HepG2 (cell line): ENCODE measurements around the gene NAMPT. TPM values are rescaled to one million over a fixed set of nuclear protein-coding genes. Genes with fewer than 3 reads are reported as not detected.

ENCODE experiments used
- AHR ChIP-seq: IDR thresholded peaks from 2 replicates; pipeline ENCODE4 v1.6.1; 2018; ENCODE audit warnings: missing genetic modification reagents, missing compliant biosample characterization
- FOXK2 ChIP-seq: fragments of 450-650 bp; IDR thresholded peaks from 2 replicates; pipeline ENCODE4 v1.6.1; 2016
- ISX ChIP-seq: sonication (generic); formaldehyde crosslinking; conservative IDR thresholded peaks from 2 replicates; pipeline ENCODE4 v1.5.0; 2020; ENCODE audit warnings: missing genetic modification reagents
- NCOA2 ChIP-seq: sonication (generic); formaldehyde crosslinking; IDR thresholded peaks from 2 replicates; pipeline ENCODE4 v1.8.0; 2022; ENCODE audit warnings: inconsistent platforms
- ONECUT2 ChIP-seq: sonication (generic); formaldehyde crosslinking; IDR thresholded peaks from 2 replicates; pipeline ENCODE4 v1.4.0; 2020; ENCODE audit warnings: missing genetic modification reagents
- PHB2 ChIP-seq: fragments of 450-650 bp; IDR thresholded peaks from 2 replicates; pipeline ENCODE4 v1.6.1; 2018; ENCODE audit not compliant: partially characterized antibody
- PHF8 ChIP-seq: sonication (generic); formaldehyde crosslinking; IDR thresholded peaks from 2 replicates; pipeline ENCODE4 v1.5.0; 2020; ENCODE audit warnings: missing genetic modification reagents
- POLR2G ChIP-seq: fragments of 200-400 bp; formaldehyde crosslinking; IDR thresholded peaks from 2 replicates; pipeline ENCODE4 v1.6.1; 2018; ENCODE audit warnings: mild to moderate bottlenecking, low read depth, low read length, moderate library complexity
- SPEN ChIP-seq: sonication (generic); formaldehyde crosslinking; IDR thresholded peaks from 2 replicates; pipeline ENCODE4 v1.5.1; 2020; ENCODE audit warnings: low read depth, mild to moderate bottlenecking, missing genetic modification reagents
- TP53 ChIP-seq: sonication (generic); formaldehyde crosslinking; conservative IDR thresholded peaks from 2 replicates; pipeline ENCODE4 v1.4.0; 2020; ENCODE audit warnings: missing genetic modification reagents
- ZFP91 ChIP-seq: sonication (generic); formaldehyde crosslinking; IDR thresholded peaks from 2 replicates; pipeline ENCODE4 v1.9.0; 2022; ENCODE audit warnings: missing genetic modification reagents, mild to moderate bottlenecking, borderline replicate concordance
- ZNF207 ChIP-seq: fragments of 450-650 bp; IDR thresholded peaks from 2 replicates; pipeline ENCODE4 v1.6.1; 2016; ENCODE audit warnings: antibody characterized with exemption, borderline replicate concordance
- ZNF253 ChIP-seq: sonication (generic); formaldehyde crosslinking; IDR thresholded peaks from 2 replicates; pipeline ENCODE4 v1.8.0; 2022; ENCODE audit warnings: mild to moderate bottlenecking, missing genetic modification reagents, borderline replicate concordance
- ZNF512B ChIP-seq: sonication (generic); formaldehyde crosslinking; IDR thresholded peaks from 2 replicates; pipeline ENCODE4 v1.5.1; 2020; ENCODE audit warnings: missing genetic modification reagents, mild to moderate bottlenecking, borderline replicate concordance
- ZNF644 ChIP-seq: IDR thresholded peaks from 2 replicates; pipeline ENCODE4 v1.6.1; 2016; ENCODE audit warnings: low read depth
- ZNF782 ChIP-seq: sonication (generic); formaldehyde crosslinking; IDR thresholded peaks from 2 replicates; pipeline ENCODE4 v1.4.0; 2020; ENCODE audit warnings: missing genetic modification reagents, mild to moderate bottlenecking, borderline replicate concordance
- ZNF878 ChIP-seq: sonication (generic); formaldehyde crosslinking; IDR thresholded peaks from 2 replicates; pipeline ENCODE4 v1.8.1; 2023; ENCODE audit warnings: mild to moderate bottlenecking, missing genetic modification reagents, moderate library complexity
- polyA plus RNA-seq, 8 experiments: library from polyadenylated mRNA; depleted of rRNA in 3 of 8; stranded (reverse) in 7 of 8; unstranded in 1 of 8; fragments of >200 nt; fragmentation: Illumina TruSeq in 4 of 8; extraction: Trizol in 4 of 8; gene quantifications; 2 replicates each; pipeline versions ENCODE4 v1.2.1 to v1.2.3, GENCODE V29; 2011 to 2016; ENCODE audit warnings: low read depth in 4 of 8, missing spikeins in 1 of 8, mixed read lengths in 1 of 8; ENCODE audit not compliant: insufficient read depth in 1 of 8
- total RNA-seq, 5 experiments: library from RNA; depleted of rRNA; stranded (reverse); fragments of >200 nt; fragmentation: Illumina TruSeq; extraction: Trizol; gene quantifications; 2 replicates each; pipeline ENCODE4 v1.2.3, GENCODE V29; 2016; ENCODE audit warnings: low read depth in 1 of 5
- TF ChIP-seq, protein P1 (sequence below): sonication (generic); formaldehyde crosslinking; IDR thresholded peaks from 2 replicates; pipeline ENCODE4 v1.9.0; 2022; ENCODE audit warnings: low read depth, missing genetic modification reagents
- TF ChIP-seq, protein P2 (sequence below): sonication (generic); formaldehyde crosslinking; IDR thresholded peaks from 2 replicates; pipeline ENCODE4 v1.5.1; 2020; ENCODE audit warnings: mild to moderate bottlenecking, missing genetic modification reagents

The NAMPT gene
- total and polyA plus RNA-seq, 2 of the 13 experiments (the other 11 are each of a cell fraction or from before 2014, with no cell fraction given): 15.8 to 67.7 TPM

DNA sequence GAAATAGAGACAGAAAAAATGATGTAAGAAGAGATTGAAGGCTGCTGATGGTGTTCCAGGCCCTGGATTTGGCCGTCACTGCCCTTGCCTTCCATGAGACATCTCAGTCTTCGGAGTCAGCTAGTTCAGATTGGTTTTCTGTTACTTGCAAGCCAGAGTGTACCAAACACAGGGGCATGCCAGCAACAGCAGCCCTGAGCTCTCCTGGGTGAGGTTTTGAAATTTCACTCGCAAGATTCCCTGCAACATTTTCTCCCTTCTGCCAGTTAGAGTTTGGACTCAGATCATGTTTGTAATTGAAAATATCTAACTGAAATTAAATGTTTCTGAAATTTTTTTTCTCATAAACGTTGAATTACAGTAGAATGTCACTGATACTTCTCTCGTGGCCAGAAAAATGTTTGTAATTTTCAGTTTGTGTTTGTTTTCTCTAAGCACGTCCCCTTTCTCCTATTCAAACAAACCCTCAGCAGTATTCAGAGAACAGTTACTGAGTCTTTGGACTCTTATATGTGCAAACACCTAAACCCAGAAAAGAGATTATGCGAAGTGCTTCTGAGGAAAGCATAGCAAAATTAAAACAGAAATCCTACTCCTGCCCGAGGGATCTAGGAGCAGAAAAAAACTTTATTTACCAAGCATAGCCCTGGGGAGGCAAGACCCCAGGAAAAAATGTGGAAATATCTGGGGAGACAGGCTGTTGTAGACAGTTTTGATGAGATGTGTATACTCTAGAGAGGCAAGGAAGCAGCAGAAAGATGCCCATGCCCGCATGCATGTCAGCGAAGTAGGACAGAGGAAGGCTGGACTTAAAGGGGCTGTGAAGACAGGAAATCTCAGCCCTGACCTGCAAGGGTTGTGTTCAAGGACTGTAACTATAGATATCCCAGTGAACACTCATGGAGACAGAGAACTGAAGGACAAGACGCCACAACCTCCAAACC lies 43.0 kb upstream of the NAMPT start (continued):
- TF ChIP-seq ZFP91 (CRISPR knock-in tag) (no peak), PHF8 (CRISPR knock-in tag) (no peak), ZNF207 (no peak), FOXK2 (no peak), AHR (CRISPR knock-in tag) (no peak), ZNF512B (CRISPR knock-in tag) (no peak), ISX (no peak), ZNF644 (CRISPR knock-in tag) (peak; percentile 1; the same call in 1 of the 2 replicates), PHB2 (no peak), ZNF878 (CRISPR knock-in tag) (no peak), ZNF782 (CRISPR knock-in tag) (no peak), TP53 (no peak), SPEN (CRISPR knock-in tag) (no peak; the same call in 1 of the 2 replicates), ZNF253 (CRISPR knock-in tag) (no peak), POLR2G (no peak), ONECUT2 (CRISPR knock-in tag) (no peak), NCOA2 (CRISPR knock-in tag) (no peak)
- TF ChIP-seq, protein P1, sequence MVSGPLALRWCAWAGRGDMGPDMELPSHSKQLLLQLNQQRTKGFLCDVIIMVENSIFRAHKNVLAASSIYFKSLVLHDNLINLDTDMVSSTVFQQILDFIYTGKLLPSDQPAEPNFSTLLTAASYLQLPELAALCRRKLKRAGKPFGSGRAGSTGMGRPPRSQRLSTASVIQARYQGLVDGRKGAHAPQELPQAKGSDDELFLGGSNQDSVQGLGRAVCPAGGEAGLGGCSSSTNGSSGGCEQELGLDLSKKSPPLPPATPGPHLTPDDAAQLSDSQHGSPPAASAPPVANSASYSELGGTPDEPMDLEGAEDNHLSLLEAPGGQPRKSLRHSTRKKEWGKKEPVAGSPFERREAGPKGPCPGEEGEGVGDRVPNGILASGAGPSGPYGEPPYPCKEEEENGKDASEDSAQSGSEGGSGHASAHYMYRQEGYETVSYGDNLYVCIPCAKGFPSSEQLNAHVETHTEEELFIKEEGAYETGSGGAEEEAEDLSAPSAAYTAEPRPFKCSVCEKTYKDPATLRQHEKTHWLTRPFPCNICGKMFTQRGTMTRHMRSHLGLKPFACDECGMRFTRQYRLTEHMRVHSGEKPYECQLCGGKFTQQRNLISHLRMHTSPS (CRISPR knock-in tag): no peak
- TF ChIP-seq, protein P2, sequence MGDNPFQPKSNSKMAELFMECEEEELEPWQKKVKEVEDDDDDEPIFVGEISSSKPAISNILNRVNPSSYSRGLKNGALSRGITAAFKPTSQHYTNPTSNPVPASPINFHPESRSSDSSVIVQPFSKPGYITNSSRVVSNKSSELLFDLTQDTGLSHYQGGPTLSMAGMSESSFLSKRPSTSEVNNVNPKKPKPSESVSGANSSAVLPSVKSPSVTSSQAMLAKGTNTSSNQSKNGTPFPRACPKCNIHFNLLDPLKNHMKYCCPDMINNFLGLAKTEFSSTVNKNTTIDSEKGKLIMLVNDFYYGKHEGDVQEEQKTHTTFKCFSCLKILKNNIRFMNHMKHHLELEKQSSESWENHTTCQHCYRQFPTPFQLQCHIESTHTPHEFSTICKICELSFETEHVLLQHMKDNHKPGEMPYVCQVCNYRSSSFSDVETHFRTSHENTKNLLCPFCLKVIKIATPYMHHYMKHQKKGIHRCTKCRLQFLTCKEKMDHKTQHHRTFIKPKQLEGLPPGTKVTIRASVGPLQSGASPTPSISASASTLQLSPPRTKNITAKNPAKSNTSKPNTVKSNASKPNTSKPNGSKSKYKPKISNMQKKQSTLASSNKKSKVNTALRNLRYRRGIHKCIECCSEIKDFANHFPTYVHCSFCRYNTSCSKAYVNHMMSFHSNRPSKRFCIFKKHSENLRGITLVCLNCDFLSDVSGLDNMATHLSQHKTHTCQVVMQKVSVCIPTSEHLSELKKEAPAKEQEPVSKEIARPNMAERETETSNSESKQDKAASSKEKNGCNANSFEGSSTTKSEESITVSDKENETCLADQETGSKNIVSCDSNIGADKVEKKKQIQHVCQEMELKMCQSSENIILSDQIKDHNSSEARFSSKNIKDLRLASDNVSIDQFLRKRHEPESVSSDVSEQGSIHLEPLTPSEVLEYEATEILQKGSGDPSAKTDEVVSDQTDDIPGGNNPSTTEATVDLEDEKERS (CRISPR knock-in tag): no peak
